ENCODE results near the gene MEGF9.

GRCh38 chr9:120663950-120664349, 50.3 kb downstream of the MEGF9 start:
- TF ChIP-seq, protein P1, sequence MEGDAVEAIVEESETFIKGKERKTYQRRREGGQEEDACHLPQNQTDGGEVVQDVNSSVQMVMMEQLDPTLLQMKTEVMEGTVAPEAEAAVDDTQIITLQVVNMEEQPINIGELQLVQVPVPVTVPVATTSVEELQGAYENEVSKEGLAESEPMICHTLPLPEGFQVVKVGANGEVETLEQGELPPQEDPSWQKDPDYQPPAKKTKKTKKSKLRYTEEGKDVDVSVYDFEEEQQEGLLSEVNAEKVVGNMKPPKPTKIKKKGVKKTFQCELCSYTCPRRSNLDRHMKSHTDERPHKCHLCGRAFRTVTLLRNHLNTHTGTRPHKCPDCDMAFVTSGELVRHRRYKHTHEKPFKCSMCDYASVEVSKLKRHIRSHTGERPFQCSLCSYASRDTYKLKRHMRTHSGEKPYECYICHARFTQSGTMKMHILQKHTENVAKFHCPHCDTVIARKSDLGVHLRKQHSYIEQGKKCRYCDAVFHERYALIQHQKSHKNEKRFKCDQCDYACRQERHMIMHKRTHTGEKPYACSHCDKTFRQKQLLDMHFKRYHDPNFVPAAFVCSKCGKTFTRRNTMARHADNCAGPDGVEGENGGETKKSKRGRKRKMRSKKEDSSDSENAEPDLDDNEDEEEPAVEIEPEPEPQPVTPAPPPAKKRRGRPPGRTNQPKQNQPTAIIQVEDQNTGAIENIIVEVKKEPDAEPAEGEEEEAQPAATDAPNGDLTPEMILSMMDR (conservative IDR thresholded peaks at IDR 0.05) = no peak
- no peak for TF ChIP-seq EZH2 (IDR thresholded peaks at IDR 0.05; ENCODE audit: low read depth)

All from PC-9 (cell line).